NT2/D1 (cell line): Measurements from ENCODE around the gene ZMYND11.

Experiments
- DNase-seq: peaks from one replicate; pipeline ENCODE4 v3.0.0-alpha.2; 2011; ENCODE audit warnings: low read depth, low spot score
- H3K27me3 ChIP-seq: 2 replicates; pipeline ENCODE4 v1.6.0; 2011; ENCODE audit warnings: mild to moderate bottlenecking; ENCODE audit not compliant: insufficient read length, insufficient read depth
- H3K36me3 ChIP-seq: 2 replicates; pipeline ENCODE4 v1.6.1; 2011; ENCODE audit warnings: mild to moderate bottlenecking, low read length, mixed read lengths; ENCODE audit not compliant: insufficient read depth, insufficient read length
- H3K4me1 ChIP-seq: 2 replicates; pipeline ENCODE4 v1.5.1; 2011; ENCODE audit not compliant: insufficient read depth, insufficient read length
- H3K4me3 ChIP-seq: 2 replicates; pipeline ENCODE4 v1.5.1; 2011; ENCODE audit warnings: low read depth; ENCODE audit not compliant: insufficient read length
- H3K9ac ChIP-seq: 2 replicates; pipeline ENCODE4 v1.6.0; 2011; ENCODE audit warnings: low read depth; ENCODE audit not compliant: insufficient read length
- H3K9me3 ChIP-seq: 2 replicates; pipeline ENCODE4 v1.5.1; 2011; ENCODE audit warnings: mild to moderate bottlenecking, low read length; ENCODE audit not compliant: insufficient read depth
- SUZ12 ChIP-seq: IDR thresholded peaks from 2 replicates; pipeline ENCODE4 v1.6.1; 2011; ENCODE audit not compliant: insufficient read length, insufficient read depth; ENCODE audit errors: extremely low read depth
- YY1 ChIP-seq: IDR thresholded peaks from 2 replicates; pipeline ENCODE4 v1.6.1; 2011; ENCODE audit not compliant: insufficient read length, insufficient read depth
- ZNF274 ChIP-seq: IDR thresholded peaks from 2 replicates; pipeline ENCODE4 v1.6.1; 2011; ENCODE audit warnings: mild to moderate bottlenecking, low read depth, low read length

The ZMYND11 gene

GRCh38 chr10:92153-92552, 43.1 kb upstream of the ZMYND11 start:
- no peaks in the 10 kb centered on the region for H3K36me3 ChIP-seq
- no peak overlapping the region for H3K9ac ChIP-seq
- H3K9me3 ChIP-seq, result peaks cover 20% of the 10 kb centered on the region; the same call in 1 of the 2 replicates
- no peaks in the 10 kb centered on the region for H3K27me3 ChIP-seq
- TF ChIP-seq YY1 (no peak), SUZ12 (no peak), ZNF274 (no peak)
- no peak overlapping the region for H3K4me3 ChIP-seq
- no peaks in the 10 kb centered on the region for H3K4me1 ChIP-seq
- no peak for DNase-seq

- no peaks in the 10 kb centered on the region for H3K36me3 ChIP-seq
- no peak overlapping the region for H3K4me3 ChIP-seq
- no peak overlapping the region for H3K9ac ChIP-seq
- TF ChIP-seq SUZ12 (no peak), YY1 (no peak), ZNF274 (no peak)
- no peaks in the 10 kb centered on the region for H3K4me1 ChIP-seq
- no peak for DNase-seq
- H3K27me3 ChIP-seq, result no peaks in the 10 kb centered on the region
- H3K9me3 ChIP-seq, result peaks cover 21% of the 10 kb centered on the region; the same call in 1 of the 2 replicates
Measured at GRCh38 chr10:92846-93245, 42.4 kb upstream of the ZMYND11 start.

- H3K4me3 ChIP-seq, result no peak overlapping the region
- no peaks in the 10 kb centered on the region for H3K27me3 ChIP-seq
- no peak overlapping the region for H3K9ac ChIP-seq
- no peaks in the 10 kb centered on the region for H3K4me1 ChIP-seq
- TF ChIP-seq ZNF274 (no peak), SUZ12 (no peak), YY1 (no peak)
- no peak for DNase-seq
- peaks cover 21% of the 10 kb centered on the region; the same call in 1 of the 2 replicates for H3K9me3 ChIP-seq
- H3K36me3 ChIP-seq, result no peaks in the 10 kb centered on the region
Measured at GRCh38 chr10:94613-95012, 40.6 kb upstream of the ZMYND11 start.

- Histone ChIP-seq H3K27me3 (no peaks in the 10 kb centered on the region), H3K9ac (no peak overlapping the region), H3K4me1 (no peaks in the 10 kb centered on the region), H3K4me3 (no peak overlapping the region), H3K36me3 (no peaks in the 10 kb centered on the region), H3K9me3 (peaks cover 21% of the 10 kb centered on the region; the same call in 1 of the 2 replicates)
- TF ChIP-seq ZNF274 (no peak), SUZ12 (no peak), YY1 (no peak)
- no peak for DNase-seq
Measured at GRCh38 chr10:95356-96115, 39.7 kb upstream of the ZMYND11 start.

- DNase-seq, result no peak
- H3K4me3 ChIP-seq, result no peak overlapping the region
- no peaks in the 10 kb centered on the region for H3K36me3 ChIP-seq
- no peaks in the 10 kb centered on the region for H3K4me1 ChIP-seq
- TF ChIP-seq SUZ12, result no peak
- no peak for TF ChIP-seq YY1
- TF ChIP-seq ZNF274, result no peak
- H3K9me3 ChIP-seq, result peaks cover 21% of the 10 kb centered on the region; the same call in 1 of the 2 replicates
- H3K27me3 ChIP-seq, result no peaks in the 10 kb centered on the region
- H3K9ac ChIP-seq, result no peak overlapping the region
Measured at GRCh38 chr10:96466-96865, 38.8 kb upstream of the ZMYND11 start.

- H3K9ac ChIP-seq, result no peak overlapping the region
- no peaks in the 10 kb centered on the region for H3K4me1 ChIP-seq
- peaks cover 17% of the 10 kb centered on the region; the same call in 1 of the 2 replicates for H3K9me3 ChIP-seq
- H3K27me3 ChIP-seq, result no peaks in the 10 kb centered on the region
- H3K36me3 ChIP-seq, result no peaks in the 10 kb centered on the region
- no peak overlapping the region for H3K4me3 ChIP-seq
- TF ChIP-seq SUZ12 (no peak), ZNF274 (no peak), YY1 (no peak)
- DNase-seq, result no peak
Measured at GRCh38 chr10:104416-104815, 30.8 kb upstream of the ZMYND11 start.

- Histone ChIP-seq H3K9me3 (peaks cover 17% of the 10 kb centered on the region; the same call in 1 of the 2 replicates), H3K4me3 (no peak overlapping the region), H3K36me3 (no peaks in the 10 kb centered on the region), H3K4me1 (no peaks in the 10 kb centered on the region), H3K27me3 (no peaks in the 10 kb centered on the region), H3K9ac (no peak overlapping the region)
- no peak for DNase-seq
- no peak for TF ChIP-seq SUZ12
- TF ChIP-seq YY1, result no peak
- TF ChIP-seq ZNF274, result no peak
Measured at GRCh38 chr10:104862-105565, 30.2 kb upstream of the ZMYND11 start.
